H9 (cell line): ENCODE measurements around the gene ATG101. TPM values are rescaled to one million over a fixed set of nuclear protein-coding genes. Genes with fewer than 3 reads are reported as not detected.

Source experiments
- DNase-seq: peaks from one replicate; pipeline ENCODE4 v3.0.0-alpha.2; 2017
- H2AFZ ChIP-seq: one replicate; pipeline ENCODE4 v1.6.1; 2013; ENCODE audit warnings: mild to moderate bottlenecking, low read length, control low read depth, moderate library complexity
- H2AK5ac ChIP-seq: 2 replicates; pipeline ENCODE4 v1.6.1; 2013; ENCODE audit warnings: low read length, control low read depth, mixed read lengths; ENCODE audit not compliant: insufficient read length
- H2BK120ac ChIP-seq: one replicate; pipeline ENCODE4 v1.6.1; 2013; ENCODE audit warnings: low read depth, mild to moderate bottlenecking, low read length, control low read depth, inconsistent platforms; ENCODE audit not compliant: poor library complexity, severe bottlenecking
- H2BK12ac ChIP-seq: 2 replicates; pipeline ENCODE4 v1.6.1; 2013; ENCODE audit warnings: low read length, control low read depth, mixed read lengths, low read depth; ENCODE audit not compliant: insufficient read length
- H2BK15ac ChIP-seq: 2 replicates; pipeline ENCODE4 v1.6.1; 2013; ENCODE audit warnings: low read depth, low read length, control low read depth
- H2BK20ac ChIP-seq: one replicate; pipeline ENCODE4 v1.6.1; 2013; ENCODE audit warnings: low read depth, mild to moderate bottlenecking, low read length, control low read depth, inconsistent platforms; ENCODE audit not compliant: poor library complexity, severe bottlenecking
- H2BK5ac ChIP-seq: 2 replicates; pipeline ENCODE4 v1.6.1; 2013; ENCODE audit warnings: low read length, control low read depth, mixed read lengths; ENCODE audit not compliant: insufficient read length
- H3K14ac ChIP-seq: 2 replicates; pipeline ENCODE4 v1.6.1; 2013; ENCODE audit warnings: low read length, control low read depth; ENCODE audit not compliant: insufficient read depth
- H3K18ac ChIP-seq: 2 replicates; pipeline ENCODE4 v1.6.1; 2013; ENCODE audit warnings: low read depth, mild to moderate bottlenecking, mixed read lengths, low read length, control low read depth; ENCODE audit not compliant: insufficient read length
- H3K23ac ChIP-seq: 2 replicates; pipeline ENCODE4 v1.6.1; 2013; ENCODE audit warnings: low read length, control low read depth, mixed read lengths, low read depth; ENCODE audit not compliant: insufficient read length
- H3K23me2 ChIP-seq: 2 replicates; pipeline ENCODE4 v1.6.1; 2013; ENCODE audit warnings: low read depth, mild to moderate bottlenecking, mixed read lengths, low read length, control low read depth; ENCODE audit not compliant: insufficient read length, poor library complexity, severe bottlenecking
- H3K27ac ChIP-seq: 2 replicates; pipeline ENCODE4 v1.5.1; 2013; ENCODE audit warnings: low read length, control low read depth, mixed read lengths, low read depth; ENCODE audit not compliant: insufficient read length
- H3K27me3 ChIP-seq: 2 replicates; pipeline ENCODE4 v1.6.1; 2013; ENCODE audit warnings: low read length, control low read depth, inconsistent platforms; ENCODE audit not compliant: insufficient read depth
- H3K4ac ChIP-seq: 2 replicates; pipeline ENCODE4 v1.6.1; 2013; ENCODE audit warnings: low read depth, mild to moderate bottlenecking, control low read depth, inconsistent platforms, low read length, moderate library complexity
- H3K4me1 ChIP-seq: 2 replicates; pipeline ENCODE4 v1.6.1; 2013; ENCODE audit warnings: low read length, control low read depth, inconsistent platforms; ENCODE audit not compliant: insufficient read depth
- H3K4me2 ChIP-seq: 2 replicates; pipeline ENCODE4 v1.6.1; 2013; ENCODE audit warnings: low read length, control low read depth, mixed read lengths; ENCODE audit not compliant: insufficient read length, insufficient read depth
- H3K56ac ChIP-seq: 2 replicates; pipeline ENCODE4 v1.6.1; 2013; ENCODE audit warnings: low read depth, mild to moderate bottlenecking, mixed read lengths, low read length, control low read depth; ENCODE audit not compliant: insufficient read length
- H3K79me1 ChIP-seq: 2 replicates; pipeline ENCODE4 v1.6.1; 2013; ENCODE audit warnings: low read depth, mild to moderate bottlenecking, moderate library complexity, low read length, control low read depth, inconsistent platforms; ENCODE audit not compliant: insufficient read depth, poor library complexity, severe bottlenecking
- H3K79me2 ChIP-seq: 2 replicates; pipeline ENCODE4 v1.6.1; 2013; ENCODE audit warnings: low read length, control low read depth, inconsistent platforms; ENCODE audit not compliant: insufficient read depth
- H3K9ac ChIP-seq: 2 replicates; pipeline ENCODE4 v1.6.1; 2013; ENCODE audit warnings: low read length, control low read depth, mixed read lengths; ENCODE audit not compliant: insufficient read length; ENCODE audit errors: extremely low read depth
- H3K9me3 ChIP-seq: one replicate; pipeline ENCODE4 v1.6.1; 2013; ENCODE audit warnings: low read depth, low read length, inconsistent platforms; ENCODE audit not compliant: control insufficient read depth
- H3T11ph ChIP-seq: one replicate; pipeline ENCODE4 v1.6.1; 2013; ENCODE audit warnings: mild to moderate bottlenecking, low read length, control low read depth, inconsistent platforms
- H4K20me1 ChIP-seq: one replicate; pipeline ENCODE4 v1.6.1; 2013; ENCODE audit not compliant: control insufficient read depth, insufficient read length, insufficient read depth
- H4K5ac ChIP-seq: 2 replicates; pipeline ENCODE4 v1.6.1; 2013; ENCODE audit warnings: low read depth, mild to moderate bottlenecking, mixed read lengths, low read length, control low read depth; ENCODE audit not compliant: insufficient read length
- H4K8ac ChIP-seq: replicated peaks from 2 replicates; pipeline ENCODE4 v1.6.1; 2013; ENCODE audit warnings: low read length, control low read depth, mixed read lengths, low read depth; ENCODE audit not compliant: insufficient read length
- H4K91ac ChIP-seq: 2 replicates; pipeline ENCODE4 v1.6.1; 2013; ENCODE audit warnings: low read depth, mild to moderate bottlenecking, moderate library complexity, mixed read lengths, low read length, control low read depth; ENCODE audit not compliant: insufficient read length
- H3K27ac Mint-ChIP-seq, 3 experiments: 2 replicates in 2 of 3; 3 replicates in 1 of 3; pipeline ENCODE4 v1.8.0; 2020 to 2021; ENCODE audit warnings: mixed read lengths in 3 of 3, mild to moderate bottlenecking in 1 of 3, moderate library complexity in 1 of 3
- H3K27me3 Mint-ChIP-seq: 2 replicates; pipeline ENCODE4 v1.8.0; 2021; ENCODE audit warnings: low read depth, mild to moderate bottlenecking, moderate library complexity, mixed read lengths
- H3K36me3 Mint-ChIP-seq, 3 experiments: 2 replicates in 2 of 3; 3 replicates in 1 of 3; pipeline ENCODE4 v1.8.0; 2020 to 2021; ENCODE audit warnings: low read depth in 3 of 3, mixed read lengths in 3 of 3; ENCODE audit not compliant: insufficient read depth in 1 of 3
- H3K4me1 Mint-ChIP-seq, 2 experiments: 2 replicates each; pipeline ENCODE4 v1.8.0; 2020; ENCODE audit warnings: mixed read lengths in 2 of 2
- H3K4me3 Mint-ChIP-seq, 2 experiments: 2 replicates in 1 of 2; 3 replicates in 1 of 2; pipeline ENCODE4 v1.8.0; 2020 to 2021; ENCODE audit warnings: mild to moderate bottlenecking in 2 of 2, mixed read lengths in 2 of 2, moderate library complexity in 1 of 2
- H3K9me3 Mint-ChIP-seq, 2 experiments: 2 replicates in 1 of 2; 3 replicates in 1 of 2; pipeline ENCODE4 v1.8.0; 2020; ENCODE audit warnings: mild to moderate bottlenecking in 2 of 2, mixed read lengths in 2 of 2, moderate library complexity in 1 of 2
- WGBS: extraction: QIAGEN DNeasy Blood & Tissue Kit; methylation state at CpG from one replicate; pipeline ENCODE4 v1.1.7; 2013; ENCODE audit warnings: missing lambda C conversion rate, low lambda C conversion rate, mixed read lengths; ENCODE audit not compliant: insufficient read length; ENCODE audit errors: extremely low coverage; 5-methylcytosine and 5-hydroxymethylcytosine counted together
- total RNA-seq: library from RNA; stranded (reverse); gene quantifications from 2 replicates; pipeline ENCODE4 v1.2.1, GENCODE V29; 2021
- TF ChIP-seq, protein P1 (sequence below): fragments of 200-600 bp; sonication (generic); conservative IDR thresholded peaks from 3 replicates; pipeline ENCODE4 v1.8.0; 2021; ENCODE audit warnings: antibody characterized with exemption, mild to moderate bottlenecking

ATG101 gene
- total RNA-seq, 1 experiment from 2014 or later, result 58.3 TPM

GRCh38 chr12:52041035-52041434 lies 28.7 kb upstream of the ATG101 start:
- Histone ChIP-seq H3T11ph (no peak overlapping the region), H4K8ac (no peak overlapping the region), H3K18ac (no peak overlapping the region), H2BK20ac (no peak overlapping the region), H3K79me1 (no peaks in the 10 kb centered on the region), H3K56ac (no peak overlapping the region), H3K23ac (no peak overlapping the region), H3K79me2 (peaks cover 2% of the 10 kb centered on the region; the same call in 1 of the 2 replicates), H3K14ac (no peak overlapping the region), H4K20me1 (peaks cover 2% of the 10 kb centered on the region), H2BK120ac (no peak overlapping the region), H2BK5ac (no peak overlapping the region), H3K9ac (no peak overlapping the region), H3K4me2 (no peak overlapping the region), H2BK15ac (no peak overlapping the region), H3K27ac (no peak overlapping the region), H4K91ac (no peak overlapping the region), H4K5ac (no peak overlapping the region), H3K23me2 (peaks cover 6% of the 10 kb centered on the region), H2AK5ac (no peak overlapping the region), H2AFZ (no peak overlapping the region), H3K4ac (no peak overlapping the region), H2BK12ac (no peak overlapping the region), H3K4me1 (no peaks in the 10 kb centered on the region), H3K9me3 (no peaks in the 10 kb centered on the region), H3K27me3 (no peaks in the 10 kb centered on the region)
- Mint-ChIP-seq H3K4me1 (peaks cover 13 to 23% of the 10 kb centered on the region in 2 experiments), H3K27me3 (peaks cover 7% of the 10 kb centered on the region), H3K27ac (peak overlapping the region in 1 of 3 experiments; percentile 72; a peak in 1 of 7 replicates), H3K36me3 (peaks cover 9 to 12% (median 9%) of the 10 kb centered on the region in 3 experiments), H3K4me3 (no peak overlapping the region), H3K9me3 (no peaks in the 10 kb centered on the region)
- WGBS, result no CpG with 5 or more reads among the region's 3 CpGs
- TF ChIP-seq, protein P1, sequence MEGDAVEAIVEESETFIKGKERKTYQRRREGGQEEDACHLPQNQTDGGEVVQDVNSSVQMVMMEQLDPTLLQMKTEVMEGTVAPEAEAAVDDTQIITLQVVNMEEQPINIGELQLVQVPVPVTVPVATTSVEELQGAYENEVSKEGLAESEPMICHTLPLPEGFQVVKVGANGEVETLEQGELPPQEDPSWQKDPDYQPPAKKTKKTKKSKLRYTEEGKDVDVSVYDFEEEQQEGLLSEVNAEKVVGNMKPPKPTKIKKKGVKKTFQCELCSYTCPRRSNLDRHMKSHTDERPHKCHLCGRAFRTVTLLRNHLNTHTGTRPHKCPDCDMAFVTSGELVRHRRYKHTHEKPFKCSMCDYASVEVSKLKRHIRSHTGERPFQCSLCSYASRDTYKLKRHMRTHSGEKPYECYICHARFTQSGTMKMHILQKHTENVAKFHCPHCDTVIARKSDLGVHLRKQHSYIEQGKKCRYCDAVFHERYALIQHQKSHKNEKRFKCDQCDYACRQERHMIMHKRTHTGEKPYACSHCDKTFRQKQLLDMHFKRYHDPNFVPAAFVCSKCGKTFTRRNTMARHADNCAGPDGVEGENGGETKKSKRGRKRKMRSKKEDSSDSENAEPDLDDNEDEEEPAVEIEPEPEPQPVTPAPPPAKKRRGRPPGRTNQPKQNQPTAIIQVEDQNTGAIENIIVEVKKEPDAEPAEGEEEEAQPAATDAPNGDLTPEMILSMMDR, result no peak
- no peak for DNase-seq
